Cardiac fibroblast (primary cell): Measurements from ENCODE around the gene SMR3A.

Source experiments
- DNase-seq, 2 donors: peaks; one replicate each; pipeline versions ENCODE4 v3.0.0 to v3.0.0-alpha.2; 2010; ENCODE audit warnings: low read depth in 2 of 2
- H3K4me3 ChIP-seq, 2 donors: replicated peaks in 1 of 2; 1 replicate in 1 of 2; 2 replicates in 1 of 2; pipeline ENCODE4 v1.5.1; 2011; ENCODE audit warnings: low read depth in 2 of 2, low read length in 2 of 2, mild to moderate bottlenecking in 2 of 2, moderate library complexity in 1 of 2
- TF ChIP-seq, protein P1 (sequence below): IDR thresholded peaks from one replicate; pipeline ENCODE4 v1.5.1; 2011; ENCODE audit warnings: low read depth, mild to moderate bottlenecking, low read length, inconsistent platforms

Gene SMR3A

DNA sequence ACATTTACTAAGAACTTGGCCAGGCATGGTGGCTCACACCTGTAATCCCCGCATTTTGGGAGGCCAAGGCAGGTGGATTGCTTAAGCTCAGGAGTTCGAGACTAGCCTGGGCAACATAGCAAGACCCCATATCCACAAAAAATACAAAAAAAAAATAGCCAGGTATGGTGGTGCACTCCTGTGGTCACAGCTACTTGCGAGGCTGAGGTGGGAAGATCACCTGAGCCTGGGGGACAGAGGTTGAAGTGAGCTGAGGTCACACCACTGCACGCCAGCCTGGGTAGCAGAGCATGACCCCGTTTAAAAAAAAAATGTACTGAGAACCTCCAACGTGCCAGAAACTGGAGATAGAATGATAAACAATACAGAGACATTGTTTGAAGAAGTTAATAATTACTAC lies 45.2 kb downstream of the SMR3A start:
- no peak for DNase-seq
- TF ChIP-seq, protein P1, sequence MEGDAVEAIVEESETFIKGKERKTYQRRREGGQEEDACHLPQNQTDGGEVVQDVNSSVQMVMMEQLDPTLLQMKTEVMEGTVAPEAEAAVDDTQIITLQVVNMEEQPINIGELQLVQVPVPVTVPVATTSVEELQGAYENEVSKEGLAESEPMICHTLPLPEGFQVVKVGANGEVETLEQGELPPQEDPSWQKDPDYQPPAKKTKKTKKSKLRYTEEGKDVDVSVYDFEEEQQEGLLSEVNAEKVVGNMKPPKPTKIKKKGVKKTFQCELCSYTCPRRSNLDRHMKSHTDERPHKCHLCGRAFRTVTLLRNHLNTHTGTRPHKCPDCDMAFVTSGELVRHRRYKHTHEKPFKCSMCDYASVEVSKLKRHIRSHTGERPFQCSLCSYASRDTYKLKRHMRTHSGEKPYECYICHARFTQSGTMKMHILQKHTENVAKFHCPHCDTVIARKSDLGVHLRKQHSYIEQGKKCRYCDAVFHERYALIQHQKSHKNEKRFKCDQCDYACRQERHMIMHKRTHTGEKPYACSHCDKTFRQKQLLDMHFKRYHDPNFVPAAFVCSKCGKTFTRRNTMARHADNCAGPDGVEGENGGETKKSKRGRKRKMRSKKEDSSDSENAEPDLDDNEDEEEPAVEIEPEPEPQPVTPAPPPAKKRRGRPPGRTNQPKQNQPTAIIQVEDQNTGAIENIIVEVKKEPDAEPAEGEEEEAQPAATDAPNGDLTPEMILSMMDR, result no peak
- H3K4me3 ChIP-seq, result no peak overlapping the region
